Mesothelial cell of epicardium (in vitro differentiated cells): ENCODE results near the gene SH3BP5L. TPM values are rescaled to one million over a fixed set of nuclear protein-coding genes. Genes with fewer than 3 reads are reported as not detected.
"Not testable (repeated sequence)": the region's sequence is repeated elsewhere in the genome, so short reads cannot be mapped to it uniquely, and the experiment has no call there.

Experiments used
- DNase-seq, 2 experiments: peaks; one replicate each; pipeline ENCODE4 v3.0.0; 2021; ENCODE audit warnings: low spot score in 2 of 2; ENCODE audit not compliant: unreplicated experiment in 2 of 2
- H3K27ac Mint-ChIP-seq: 2 replicates; pipeline ENCODE4 v1.8.0; 2021; ENCODE audit warnings: mixed read lengths
- H3K27me3 Mint-ChIP-seq: 2 replicates; pipeline ENCODE4 v1.8.0; 2021; ENCODE audit warnings: low read depth, mixed read lengths
- H3K36me3 Mint-ChIP-seq: 2 replicates; pipeline ENCODE4 v1.8.0; 2021; ENCODE audit warnings: mixed read lengths
- H3K4me1 Mint-ChIP-seq: 2 replicates; pipeline ENCODE4 v1.8.0; 2021; ENCODE audit warnings: mixed read lengths
- H3K4me3 Mint-ChIP-seq: 2 replicates; pipeline ENCODE4 v1.8.0; 2021; ENCODE audit warnings: mild to moderate bottlenecking, moderate library complexity, mixed read lengths
- H3K9me3 Mint-ChIP-seq: 2 replicates; pipeline ENCODE4 v1.8.0; 2021; ENCODE audit warnings: mixed read lengths
- total RNA-seq: library from RNA; stranded (reverse); gene quantifications from 3 replicates; pipeline ENCODE4 v1.2.1, GENCODE V29; 2021
- TF ChIP-seq, protein P1 (sequence below): fragments of 200-600 bp; sonication (generic); IDR thresholded peaks from one replicate; pipeline ENCODE4 v1.5.0; 2021; ENCODE audit warnings: antibody characterized with exemption; ENCODE audit not compliant: unreplicated experiment

SH3BP5L gene
- total RNA-seq, 1 donor from 2014 or later: 24.9 TPM

DNA sequence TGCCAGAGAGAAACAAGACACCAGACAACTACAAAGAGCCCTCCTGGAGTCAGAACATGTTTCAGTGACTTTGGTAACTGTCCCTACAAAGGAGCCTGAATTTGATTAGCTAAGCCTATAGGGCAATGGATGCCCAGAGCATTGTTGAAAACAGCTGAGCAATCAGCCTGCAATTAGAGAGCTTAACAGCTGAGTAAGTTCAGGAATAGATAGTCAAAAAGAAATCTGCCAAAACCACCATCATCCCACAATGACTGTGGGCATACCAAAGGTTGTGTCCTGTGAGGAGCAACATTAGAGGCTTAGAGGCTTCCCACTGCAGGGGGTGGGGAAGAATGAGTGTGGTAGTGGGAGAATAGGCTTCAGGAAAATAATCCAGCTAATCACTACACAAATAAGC is 32.1 kb downstream of the SH3BP5L start:
- Mint-ChIP-seq H3K4me3 (no peak overlapping the region), H3K4me1 (no peaks in the 10 kb centered on the region), H3K27ac (no peak overlapping the region), H3K27me3 (no peaks in the 10 kb centered on the region), H3K36me3 (peaks cover 1% of the 10 kb centered on the region), H3K9me3 (peaks cover 65% of the 10 kb centered on the region)
- DNase-seq: no peak
- TF ChIP-seq, protein P1, sequence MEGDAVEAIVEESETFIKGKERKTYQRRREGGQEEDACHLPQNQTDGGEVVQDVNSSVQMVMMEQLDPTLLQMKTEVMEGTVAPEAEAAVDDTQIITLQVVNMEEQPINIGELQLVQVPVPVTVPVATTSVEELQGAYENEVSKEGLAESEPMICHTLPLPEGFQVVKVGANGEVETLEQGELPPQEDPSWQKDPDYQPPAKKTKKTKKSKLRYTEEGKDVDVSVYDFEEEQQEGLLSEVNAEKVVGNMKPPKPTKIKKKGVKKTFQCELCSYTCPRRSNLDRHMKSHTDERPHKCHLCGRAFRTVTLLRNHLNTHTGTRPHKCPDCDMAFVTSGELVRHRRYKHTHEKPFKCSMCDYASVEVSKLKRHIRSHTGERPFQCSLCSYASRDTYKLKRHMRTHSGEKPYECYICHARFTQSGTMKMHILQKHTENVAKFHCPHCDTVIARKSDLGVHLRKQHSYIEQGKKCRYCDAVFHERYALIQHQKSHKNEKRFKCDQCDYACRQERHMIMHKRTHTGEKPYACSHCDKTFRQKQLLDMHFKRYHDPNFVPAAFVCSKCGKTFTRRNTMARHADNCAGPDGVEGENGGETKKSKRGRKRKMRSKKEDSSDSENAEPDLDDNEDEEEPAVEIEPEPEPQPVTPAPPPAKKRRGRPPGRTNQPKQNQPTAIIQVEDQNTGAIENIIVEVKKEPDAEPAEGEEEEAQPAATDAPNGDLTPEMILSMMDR: no peak

DNA sequence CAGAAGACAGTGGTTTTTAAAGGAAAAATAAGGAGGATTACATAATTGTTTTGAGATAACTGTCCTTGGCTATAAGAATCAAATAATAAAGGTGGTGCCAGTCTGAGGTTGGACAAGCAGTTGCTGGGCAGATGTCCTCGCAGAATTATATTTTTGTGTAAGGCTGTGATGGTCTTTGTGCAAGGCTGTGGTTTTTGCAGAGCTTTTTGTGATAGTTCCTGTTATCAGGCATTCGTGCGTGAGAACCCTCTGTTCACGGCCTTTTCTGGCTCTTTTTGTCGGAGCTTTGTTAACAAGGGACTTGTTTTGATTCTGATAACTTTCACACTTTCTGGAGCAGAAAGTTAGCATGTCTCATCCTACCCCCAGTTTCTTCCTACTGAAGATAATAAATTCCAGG is 33.4 kb downstream of the SH3BP5L start:
- Mint-ChIP-seq H3K4me3 (no peak overlapping the region), H3K27ac (no peak overlapping the region), H3K4me1 (no peaks in the 10 kb centered on the region), H3K36me3 (peaks cover 1% of the 10 kb centered on the region), H3K9me3 (peaks cover 62% of the 10 kb centered on the region), H3K27me3 (no peaks in the 10 kb centered on the region)
- no peak for DNase-seq
- TF ChIP-seq, protein P1: no peak

DNA sequence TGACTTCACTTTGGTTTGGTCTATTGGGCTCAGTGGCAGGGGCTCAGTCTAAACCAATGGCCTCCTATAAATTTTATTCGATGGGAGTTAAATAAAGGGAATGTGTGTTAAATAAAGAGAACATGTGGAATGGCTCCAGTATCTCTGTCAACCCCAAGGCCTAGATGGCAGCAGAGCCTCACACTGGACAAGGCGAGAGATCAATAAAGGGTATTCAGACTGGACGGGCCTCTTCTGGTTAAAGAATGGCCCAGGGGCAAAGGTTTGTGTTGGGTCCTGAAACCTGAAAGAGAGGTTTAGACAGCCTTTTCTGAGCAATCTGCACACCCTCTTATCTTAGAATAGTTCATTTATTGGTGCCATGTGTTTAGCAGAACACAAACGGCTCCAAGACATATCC is 34.7 kb downstream of the SH3BP5L start:
- H3K4me1 Mint-ChIP-seq: no peaks in the 10 kb centered on the region
- H3K4me3 Mint-ChIP-seq: no peak overlapping the region
- H3K36me3 Mint-ChIP-seq: peaks cover 1% of the 10 kb centered on the region
- TF ChIP-seq, protein P1: no peak
- no peaks in the 10 kb centered on the region for H3K27me3 Mint-ChIP-seq
- DNase-seq: no peak
- H3K27ac Mint-ChIP-seq: no peak overlapping the region
- peaks cover 65% of the 10 kb centered on the region for H3K9me3 Mint-ChIP-seq

DNA sequence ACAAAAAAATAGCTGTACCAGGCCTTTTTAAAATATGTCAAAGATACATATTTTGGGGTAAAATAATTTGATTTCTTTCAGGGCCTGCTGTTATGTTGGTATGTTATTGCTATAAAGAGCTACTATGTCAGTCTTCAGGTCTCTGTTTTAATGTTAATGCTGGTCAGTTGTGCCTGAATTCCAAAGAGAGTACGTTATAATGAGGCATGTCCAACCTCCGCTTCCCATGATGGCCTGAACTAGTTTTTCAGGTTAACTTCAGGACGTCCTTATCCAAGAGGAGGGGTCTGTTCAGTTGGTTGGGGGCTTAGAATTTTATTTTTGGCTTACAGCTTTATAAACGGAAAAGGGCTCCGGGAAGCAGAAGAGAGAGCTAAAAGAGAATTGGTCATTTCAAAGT is 35.3 kb downstream of the SH3BP5L start:
- H3K27ac Mint-ChIP-seq: no peak overlapping the region
- TF ChIP-seq, protein P1: no peak
- peaks cover 64% of the 10 kb centered on the region for H3K9me3 Mint-ChIP-seq
- no peaks in the 10 kb centered on the region for H3K4me1 Mint-ChIP-seq
- no peak for DNase-seq
- H3K4me3 Mint-ChIP-seq: no peak overlapping the region
- peaks cover 1% of the 10 kb centered on the region for H3K36me3 Mint-ChIP-seq
- H3K27me3 Mint-ChIP-seq: no peaks in the 10 kb centered on the region

DNA sequence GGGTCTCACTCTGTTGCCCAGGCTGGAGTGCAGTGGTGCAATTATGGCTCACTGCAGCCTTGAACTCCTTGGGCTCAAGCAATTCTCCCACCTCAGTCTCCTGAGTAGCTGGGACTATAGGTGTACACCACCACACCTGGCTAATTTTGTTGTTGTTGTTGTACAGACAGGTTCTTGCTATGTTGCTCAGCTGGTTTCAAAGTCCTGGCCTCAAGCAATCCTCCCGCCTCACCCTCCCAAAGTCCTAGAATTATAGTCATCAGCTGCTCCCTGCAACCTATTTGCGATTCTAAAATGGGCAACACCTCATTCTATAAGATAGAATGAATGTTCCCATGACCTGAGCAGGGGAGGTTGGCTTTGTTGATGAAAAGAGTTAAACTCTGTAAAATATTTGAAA is 36.4 kb downstream of the SH3BP5L start:
- not testable (repeated sequence) for H3K27ac Mint-ChIP-seq, H3K27me3 Mint-ChIP-seq, H3K4me3 Mint-ChIP-seq, H3K4me1 Mint-ChIP-seq, H3K36me3 Mint-ChIP-seq, DNase-seq
- peaks cover 63% of the 10 kb centered on the region for H3K9me3 Mint-ChIP-seq

DNA sequence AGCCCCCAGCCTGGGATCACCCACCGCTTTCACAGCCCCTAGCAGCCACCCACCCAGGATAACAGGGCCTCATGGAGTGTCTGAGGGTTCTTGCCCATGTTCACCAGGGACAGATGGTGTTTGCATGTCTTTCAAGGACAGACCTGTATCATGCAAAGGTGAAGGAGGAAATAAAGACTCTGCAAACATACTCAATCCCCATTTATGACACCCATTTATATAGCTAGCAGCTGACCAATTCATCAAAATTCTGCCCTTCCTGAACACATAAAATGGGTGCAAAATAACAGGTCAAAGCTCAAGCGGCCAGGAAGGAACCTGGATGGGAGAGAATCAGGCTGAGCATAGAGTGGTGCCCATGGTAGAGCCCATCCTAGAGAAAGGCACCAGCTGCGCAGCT is 37.4 kb downstream of the SH3BP5L start:
- no peak for DNase-seq
- Mint-ChIP-seq H3K27ac (no peak overlapping the region), H3K27me3 (no peaks in the 10 kb centered on the region), H3K4me1 (no peaks in the 10 kb centered on the region), H3K36me3 (no peaks in the 10 kb centered on the region), H3K4me3 (no peak overlapping the region), H3K9me3 (peaks cover 58% of the 10 kb centered on the region)
- TF ChIP-seq, protein P1: no peak
